OCI-LY7 (cell line): ENCODE data around the gene SLIT3.

Experiments used
- CTCF ChIP-seq: fragments of 200-600 bp; sonication (generic); conservative IDR thresholded peaks from 2 replicates; pipeline ENCODE4 v1.5.1; 2014; ENCODE audit warnings: mild to moderate bottlenecking, antibody characterized with exemption, low read length, moderate library complexity, mixed read lengths
- EZH2phosphoT487 ChIP-seq: fragments of 200-600 bp; sonication (generic); IDR thresholded peaks from 2 replicates; pipeline ENCODE4 v1.6.1; 2018; ENCODE audit warnings: low read depth, borderline replicate concordance, mild to moderate bottlenecking, mixed run types, antibody characterized with exemption, low read length, moderate library complexity, mixed read lengths

GRCh38 chr5:168876419-168876818, 424.5 kb downstream of the SLIT3 start:
- TF ChIP-seq EZH2phosphoT487: no peak
- TF ChIP-seq CTCF: no peak
